ENCODE results near the gene RNF144B.

- no peak for TF ChIP-seq CTCF (IDR thresholded peaks at IDR 0.05)
- TF ChIP-seq POLR2A (IDR thresholded peaks at IDR 0.05): no peak
These were observed 77.0 kb downstream of the RNF144B start for GRCh38 chr6:18464176-18464575.

Data from thyroid gland (tissue), 4 donors.